ENCODE measurements around the gene TMEM192.
"Not testable (repeated sequence)": the region's sequence is repeated elsewhere in the genome, so short reads cannot be mapped to it uniquely, and the experiment has no call there.

TMEM192 gene

GRCh38 chr4:165129924-165130323, 17.3 kb upstream of the TMEM192 start:
- Histone ChIP-seq H3K9ac (ENCODE audit: low read length) (no peak overlapping the region), H3K27ac (ENCODE audit: low read length) (no peak overlapping the region), H3K9me3 (ENCODE audit: control insufficient read depth, low read depth, low read length) (no peaks in the 10 kb centered on the region), H3K4me3 (ENCODE audit: low read length) (no peak overlapping the region), H3K36me3 (ENCODE audit: control insufficient read depth, low read depth, low read length) (no peaks in the 10 kb centered on the region), H3K4me1 (ENCODE audit: control insufficient read depth, low read depth, low read length) (no peaks in the 10 kb centered on the region), H3K27me3 (ENCODE audit: control insufficient read depth, insufficient read depth, low read length) (no peaks in the 10 kb centered on the region)

- not testable (repeated sequence) for H3K27me3 ChIP-seq (ENCODE audit: control insufficient read depth, insufficient read depth, low read length); H3K36me3 ChIP-seq (ENCODE audit: control insufficient read depth, low read depth, low read length); H3K4me3 ChIP-seq (ENCODE audit: low read length); H3K4me1 ChIP-seq (ENCODE audit: control insufficient read depth, low read depth, low read length); H3K9me3 ChIP-seq (ENCODE audit: control insufficient read depth, low read depth, low read length); H3K9ac ChIP-seq (ENCODE audit: low read length); H3K27ac ChIP-seq (ENCODE audit: low read length)
These were observed 13.3 kb upstream of the TMEM192 start for GRCh38 chr4:165125869-165126499.

GRCh38 chr4:165124488-165124887, 11.8 kb upstream of the TMEM192 start:
- no peaks in the 10 kb centered on the region for H3K27me3 ChIP-seq (ENCODE audit: control insufficient read depth, insufficient read depth, low read length)
- no peaks in the 10 kb centered on the region for H3K9me3 ChIP-seq (ENCODE audit: control insufficient read depth, low read depth, low read length)
- no peak overlapping the region for H3K4me3 ChIP-seq (ENCODE audit: low read length)
- H3K36me3 ChIP-seq (ENCODE audit: control insufficient read depth, low read depth, low read length), result no peaks in the 10 kb centered on the region
- no peak overlapping the region for H3K27ac ChIP-seq (ENCODE audit: low read length)
- no peak overlapping the region for H3K9ac ChIP-seq (ENCODE audit: low read length)
- no peaks in the 10 kb centered on the region for H3K4me1 ChIP-seq (ENCODE audit: control insufficient read depth, low read depth, low read length)

GRCh38 chr4:165118256-165118909, 5.7 kb upstream of the TMEM192 start:
- no peak overlapping the region for H3K4me3 ChIP-seq (ENCODE audit: low read length)
- H3K9me3 ChIP-seq (ENCODE audit: control insufficient read depth, low read depth, low read length), result no peaks in the 10 kb centered on the region
- no peak overlapping the region for H3K27ac ChIP-seq (ENCODE audit: low read length)
- H3K36me3 ChIP-seq (ENCODE audit: control insufficient read depth, low read depth, low read length), result no peaks in the 10 kb centered on the region
- H3K4me1 ChIP-seq (ENCODE audit: control insufficient read depth, low read depth, low read length), result peaks cover 1% of the 10 kb centered on the region
- no peaks in the 10 kb centered on the region for H3K27me3 ChIP-seq (ENCODE audit: control insufficient read depth, insufficient read depth, low read length)
- H3K9ac ChIP-seq (ENCODE audit: low read length), result no peak overlapping the region

GRCh38 chr4:165115301-165115700, 2.6 kb upstream of the TMEM192 start:
- no peaks in the 10 kb centered on the region for H3K9me3 ChIP-seq (ENCODE audit: control insufficient read depth, low read depth, low read length)
- no peak overlapping the region for H3K4me3 ChIP-seq (ENCODE audit: low read length)
- no peak overlapping the region for H3K27ac ChIP-seq (ENCODE audit: low read length)
- peaks cover 10% of the 10 kb centered on the region for H3K4me1 ChIP-seq (ENCODE audit: control insufficient read depth, low read depth, low read length)
- H3K27me3 ChIP-seq (ENCODE audit: control insufficient read depth, insufficient read depth, low read length), result no peaks in the 10 kb centered on the region
- H3K36me3 ChIP-seq (ENCODE audit: control insufficient read depth, low read depth, low read length), result no peaks in the 10 kb centered on the region
- no peak overlapping the region for H3K9ac ChIP-seq (ENCODE audit: low read length)

- Histone ChIP-seq H3K27ac (ENCODE audit: low read length) (no peak overlapping the region), H3K36me3 (ENCODE audit: control insufficient read depth, low read depth, low read length) (no peaks in the 10 kb centered on the region), H3K4me1 (ENCODE audit: control insufficient read depth, low read depth, low read length) (peaks cover 10% of the 10 kb centered on the region), H3K9me3 (ENCODE audit: control insufficient read depth, low read depth, low read length) (no peaks in the 10 kb centered on the region), H3K9ac (ENCODE audit: low read length) (peak overlapping the region; percentile 78), H3K27me3 (ENCODE audit: control insufficient read depth, insufficient read depth, low read length) (no peaks in the 10 kb centered on the region), H3K4me3 (ENCODE audit: low read length) (peak overlapping the region; percentile 91)
These were observed 723 bp downstream of the TMEM192 start for GRCh38 chr4:165111906-165112367.

GRCh38 chr4:165106518-165106917, 6.1 kb downstream of the TMEM192 start:
- no peak overlapping the region for H3K9ac ChIP-seq (ENCODE audit: low read length)
- no peak overlapping the region for H3K4me3 ChIP-seq (ENCODE audit: low read length)
- no peaks in the 10 kb centered on the region for H3K9me3 ChIP-seq (ENCODE audit: control insufficient read depth, low read depth, low read length)
- peaks cover 6% of the 10 kb centered on the region for H3K36me3 ChIP-seq (ENCODE audit: control insufficient read depth, low read depth, low read length)
- no peaks in the 10 kb centered on the region for H3K27me3 ChIP-seq (ENCODE audit: control insufficient read depth, insufficient read depth, low read length)
- no peak overlapping the region for H3K27ac ChIP-seq (ENCODE audit: low read length)
- H3K4me1 ChIP-seq (ENCODE audit: control insufficient read depth, low read depth, low read length), result peaks cover 1% of the 10 kb centered on the region

- Histone ChIP-seq H3K9ac (ENCODE audit: low read length) (no peak overlapping the region), H3K4me1 (ENCODE audit: control insufficient read depth, low read depth, low read length) (no peaks in the 10 kb centered on the region), H3K27ac (ENCODE audit: low read length) (no peak overlapping the region), H3K36me3 (ENCODE audit: control insufficient read depth, low read depth, low read length) (peaks cover 12% of the 10 kb centered on the region), H3K9me3 (ENCODE audit: control insufficient read depth, low read depth, low read length) (no peaks in the 10 kb centered on the region), H3K4me3 (ENCODE audit: low read length) (no peak overlapping the region), H3K27me3 (ENCODE audit: control insufficient read depth, insufficient read depth, low read length) (no peaks in the 10 kb centered on the region)
These were observed 11.0 kb downstream of the TMEM192 start for GRCh38 chr4:165101641-165102040.

GRCh38 chr4:165096776-165097175, 15.9 kb downstream of the TMEM192 start:
- Histone ChIP-seq H3K4me1 (ENCODE audit: control insufficient read depth, low read depth, low read length) (no peaks in the 10 kb centered on the region), H3K36me3 (ENCODE audit: control insufficient read depth, low read depth, low read length) (peaks cover 8% of the 10 kb centered on the region), H3K4me3 (ENCODE audit: low read length) (no peak overlapping the region), H3K27ac (ENCODE audit: low read length) (no peak overlapping the region), H3K9ac (ENCODE audit: low read length) (no peak overlapping the region), H3K27me3 (ENCODE audit: control insufficient read depth, insufficient read depth, low read length) (no peaks in the 10 kb centered on the region), H3K9me3 (ENCODE audit: control insufficient read depth, low read depth, low read length) (no peaks in the 10 kb centered on the region)

- Histone ChIP-seq H3K36me3 (ENCODE audit: control insufficient read depth, low read depth, low read length) (peaks cover under 1% of the 10 kb centered on the region), H3K4me1 (ENCODE audit: control insufficient read depth, low read depth, low read length) (no peaks in the 10 kb centered on the region), H3K4me3 (ENCODE audit: low read length) (no peak overlapping the region), H3K27ac (ENCODE audit: low read length) (no peak overlapping the region), H3K9ac (ENCODE audit: low read length) (no peak overlapping the region), H3K9me3 (ENCODE audit: control insufficient read depth, low read depth, low read length) (no peaks in the 10 kb centered on the region), H3K27me3 (ENCODE audit: control insufficient read depth, insufficient read depth, low read length) (no peaks in the 10 kb centered on the region)
These were observed 17.4 kb downstream of the TMEM192 start for GRCh38 chr4:165095291-165095690.

- no peaks in the 10 kb centered on the region for H3K27me3 ChIP-seq (ENCODE audit: control insufficient read depth, insufficient read depth, low read length)
- no peak overlapping the region for H3K27ac ChIP-seq (ENCODE audit: low read length)
- H3K36me3 ChIP-seq (ENCODE audit: control insufficient read depth, low read depth, low read length), result no peaks in the 10 kb centered on the region
- H3K9me3 ChIP-seq (ENCODE audit: control insufficient read depth, low read depth, low read length), result no peaks in the 10 kb centered on the region
- H3K9ac ChIP-seq (ENCODE audit: low read length), result no peak overlapping the region
- no peak overlapping the region for H3K4me3 ChIP-seq (ENCODE audit: low read length)
- H3K4me1 ChIP-seq (ENCODE audit: control insufficient read depth, low read depth, low read length), result no peaks in the 10 kb centered on the region
These were observed 17.8 kb downstream of the TMEM192 start for GRCh38 chr4:165094873-165095272.

GRCh38 chr4:165092187-165092586, 20.5 kb downstream of the TMEM192 start:
- H3K27me3 ChIP-seq (ENCODE audit: control insufficient read depth, insufficient read depth, low read length); H3K9me3 ChIP-seq (ENCODE audit: control insufficient read depth, low read depth, low read length); H3K4me1 ChIP-seq (ENCODE audit: control insufficient read depth, low read depth, low read length); H3K4me3 ChIP-seq (ENCODE audit: low read length); H3K36me3 ChIP-seq (ENCODE audit: control insufficient read depth, low read depth, low read length); H3K27ac ChIP-seq (ENCODE audit: low read length); H3K9ac ChIP-seq (ENCODE audit: low read length): not testable (repeated sequence)
